A204.1 (cell line): ENCODE measurements around the gene ZNF582.

ENCODE experiments used
- FAIRE-seq: peaks from 2 replicates; lab custom pipeline; 2012; peaks lifted over from hg19 to GRCh38; lab: Jason Lieb, UNC

ZNF582 gene

DNA sequence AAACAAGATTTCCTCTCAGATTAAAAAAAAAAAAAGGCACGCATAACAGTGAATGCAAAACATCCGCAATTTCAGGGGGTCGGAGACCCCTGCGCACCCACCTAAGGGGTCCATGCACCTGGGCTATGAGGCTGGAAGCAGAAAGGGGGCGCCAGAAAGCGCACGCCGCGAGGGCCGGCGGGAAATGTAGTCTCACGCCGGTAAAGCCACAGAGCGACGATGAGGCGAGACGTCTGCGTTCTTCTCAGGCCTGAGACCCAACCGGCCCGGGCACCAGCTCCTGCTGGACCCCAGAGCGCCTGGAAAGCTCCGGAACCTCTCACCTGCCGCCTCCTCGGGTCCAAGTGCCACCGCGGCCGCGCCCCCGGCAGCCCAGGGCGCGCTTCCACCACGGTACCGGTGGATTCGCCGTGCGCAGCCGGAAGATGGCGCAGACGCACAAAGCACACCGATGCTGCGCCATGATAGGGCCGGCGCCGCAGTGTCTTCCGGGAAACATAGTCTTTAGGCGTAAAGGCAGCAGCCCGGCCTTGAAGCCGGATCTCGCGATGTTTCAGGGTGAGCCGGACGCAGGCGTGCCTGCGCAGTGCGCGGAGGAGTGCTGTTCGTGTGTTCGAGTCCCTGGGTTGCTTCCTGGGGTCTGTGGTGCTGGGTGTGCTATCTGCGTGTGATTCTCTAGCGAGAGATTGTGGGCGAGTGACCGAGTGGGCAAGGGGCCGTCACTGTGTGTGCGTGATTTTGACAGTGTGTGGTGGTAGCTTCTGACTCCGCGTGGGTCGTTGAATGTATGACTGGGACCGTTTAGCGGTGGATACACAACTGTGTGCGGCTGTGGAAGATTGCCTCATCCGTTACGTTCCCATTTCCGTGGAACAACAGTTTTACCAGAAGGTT is at the start of gene ZNF582:
ZNF582 (minus strand) TSS at position 416 of the 894 bp plus-strand sequence. CDS start 1,782 bp downstream, outside the sequence.
- FAIRE-seq, result no peak

DNA sequence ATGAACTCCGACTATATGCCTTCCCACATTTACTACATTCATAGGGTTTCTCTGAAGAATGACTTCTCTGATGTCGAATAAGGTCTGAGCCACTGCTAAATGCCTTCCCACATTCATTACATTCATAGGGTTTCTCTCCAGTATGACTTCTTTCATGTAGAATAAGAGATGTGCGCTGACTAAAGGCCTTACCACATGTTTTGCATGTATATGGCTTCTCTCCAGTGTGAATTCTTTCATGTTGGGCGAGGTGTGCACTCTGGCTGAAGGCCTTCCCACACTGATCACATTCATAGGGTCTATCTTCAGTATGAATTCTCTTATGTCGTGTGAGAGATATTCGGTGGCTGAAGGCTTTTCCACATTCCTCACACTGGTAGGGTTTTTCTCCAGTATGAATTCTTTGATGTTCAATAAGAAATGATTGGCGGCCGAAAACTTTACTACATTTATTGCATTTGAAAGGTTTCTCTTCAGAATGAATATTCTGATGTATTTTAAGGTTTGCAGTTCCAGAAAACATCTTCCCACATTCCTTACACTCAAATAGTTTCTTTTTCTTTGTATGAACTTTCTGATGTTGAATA is 48.0 kb upstream of the ZNF582 start:
- FAIRE-seq, result no peak

DNA sequence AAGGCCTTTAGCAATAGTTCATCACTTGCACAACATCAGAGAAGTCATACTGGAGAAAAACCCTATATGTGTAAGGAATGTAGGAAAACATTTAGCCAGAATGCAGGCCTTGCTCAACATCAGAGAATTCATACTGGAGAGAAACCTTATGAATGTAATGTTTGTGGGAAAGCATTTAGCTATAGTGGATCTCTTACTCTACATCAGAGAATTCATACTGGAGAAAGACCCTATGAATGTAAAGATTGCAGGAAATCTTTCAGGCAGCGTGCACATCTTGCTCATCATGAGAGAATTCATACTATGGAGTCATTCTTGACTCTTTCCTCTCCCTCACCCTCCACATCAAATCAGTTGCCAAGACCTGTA is 30.6 kb upstream of the ZNF582 start:
- no peak for FAIRE-seq

DNA sequence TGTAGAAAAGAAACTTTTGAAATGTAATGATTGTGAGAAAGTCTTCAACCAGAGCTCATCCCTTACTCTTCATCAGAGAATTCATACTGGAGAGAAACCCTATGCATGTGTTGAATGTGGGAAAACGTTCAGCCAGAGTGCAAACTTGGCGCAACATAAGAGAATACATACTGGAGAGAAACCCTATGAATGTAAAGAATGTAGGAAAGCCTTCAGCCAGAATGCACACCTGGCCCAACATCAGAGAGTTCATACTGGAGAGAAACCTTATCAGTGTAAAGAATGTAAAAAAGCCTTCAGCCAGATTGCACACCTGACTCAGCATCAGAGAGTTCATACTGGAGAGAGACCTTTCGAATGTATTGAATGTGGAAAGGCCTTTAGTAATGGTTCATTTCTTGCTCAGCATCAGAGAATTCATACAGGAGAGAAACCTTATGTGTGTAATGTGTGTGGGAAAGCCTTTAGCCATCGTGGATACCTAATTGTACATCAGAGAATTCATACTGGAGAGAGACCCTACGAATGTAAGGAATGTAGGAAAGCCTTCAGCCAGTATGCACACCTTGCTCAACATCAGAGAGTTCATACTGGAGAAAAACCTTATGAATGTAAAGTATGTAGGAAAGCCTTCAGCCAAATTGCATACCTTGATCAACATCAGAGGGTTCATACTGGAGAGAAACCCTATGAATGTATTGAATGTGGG is 30.1 kb upstream of the ZNF582 start:
- FAIRE-seq, result no peak

DNA sequence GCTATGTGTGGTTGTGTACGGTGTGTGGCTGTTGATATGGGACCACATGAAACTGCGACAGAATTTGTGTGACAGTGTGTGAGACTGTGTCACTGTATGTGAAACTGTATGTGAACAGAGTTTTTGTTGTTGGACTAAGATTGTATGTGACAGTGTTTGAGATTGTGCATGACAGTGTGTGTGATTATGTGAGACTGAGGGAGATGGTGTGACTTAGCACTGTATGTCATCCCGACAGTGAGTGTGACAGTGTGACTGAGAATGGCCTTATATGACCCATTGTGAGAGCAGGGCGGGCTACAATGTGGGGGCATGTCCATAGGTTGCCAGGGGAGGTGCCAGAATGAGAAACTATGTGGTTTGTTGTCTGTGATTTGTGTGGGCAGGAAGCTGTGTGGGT is 11.7 kb upstream of the ZNF582 start:
- no peak for FAIRE-seq

DNA sequence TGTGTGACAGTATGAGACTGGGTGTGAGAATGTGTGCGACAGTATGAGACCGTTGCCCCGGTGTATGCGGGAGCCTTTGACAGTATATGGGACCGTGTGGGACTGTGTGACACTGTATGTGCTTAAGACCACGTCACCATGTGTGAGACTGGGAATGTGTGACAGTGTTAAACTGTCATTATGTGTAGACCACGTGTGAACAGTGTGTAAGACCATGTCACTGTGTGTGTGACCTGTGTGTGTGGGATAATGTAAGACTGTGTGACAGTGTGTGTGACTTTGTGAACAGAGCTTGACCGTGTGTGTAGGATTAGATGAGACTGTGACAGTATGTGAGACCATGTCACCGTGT is 11.3 kb upstream of the ZNF582 start:
- FAIRE-seq, result no peak

DNA sequence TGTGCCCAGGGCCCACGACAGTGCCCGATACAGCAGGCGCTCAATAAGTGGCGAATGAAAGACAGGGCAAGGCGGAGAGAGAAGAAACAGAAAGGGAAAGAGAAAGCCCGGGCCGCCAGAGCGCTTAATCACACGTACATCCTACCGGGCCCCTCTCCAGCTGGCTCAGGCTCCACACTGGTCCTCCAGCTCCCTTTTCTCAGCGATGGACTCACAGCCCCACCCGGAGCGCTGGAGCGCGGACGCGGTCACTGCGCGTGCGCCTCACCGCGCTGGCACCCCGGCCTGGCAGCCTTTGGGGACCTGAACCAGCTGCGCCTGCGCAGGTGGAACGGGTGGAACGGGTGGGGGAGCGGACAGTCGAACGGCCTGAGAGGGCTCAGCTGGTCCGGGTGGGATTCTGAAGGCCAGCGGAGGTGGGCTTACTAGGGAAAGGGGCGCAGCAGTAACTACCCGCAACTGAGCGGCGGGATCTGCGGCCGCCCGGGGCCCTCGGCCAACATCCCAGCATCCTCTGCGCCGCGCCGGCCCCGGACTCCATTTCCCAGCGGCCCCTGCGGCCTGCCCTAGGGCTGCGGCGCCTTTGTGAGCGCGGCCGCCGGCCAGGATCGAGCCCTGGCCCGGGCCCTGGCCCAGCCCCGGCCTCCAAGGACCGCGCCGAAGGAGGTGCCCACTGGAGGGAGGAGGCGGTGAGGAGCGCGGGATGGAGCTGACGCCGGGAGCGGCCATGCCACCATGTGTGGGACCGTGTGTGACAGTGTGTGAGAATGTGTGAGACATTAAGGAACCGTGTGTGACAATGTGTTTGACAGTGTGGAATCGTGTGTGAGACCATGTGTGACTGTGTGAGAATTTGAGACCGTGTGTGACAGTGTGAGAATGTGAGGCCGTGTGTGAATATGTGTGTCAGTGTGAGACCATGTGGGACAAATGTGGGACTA is 10.7 kb upstream of the ZNF582 start, which contains the start of gene ZNF583:
ZNF583 (plus strand) TSS at position 569 of the 941 bp plus-strand sequence. CDS start 2,783 bp downstream, outside the sequence.
- peak; percentile 32 for FAIRE-seq

DNA sequence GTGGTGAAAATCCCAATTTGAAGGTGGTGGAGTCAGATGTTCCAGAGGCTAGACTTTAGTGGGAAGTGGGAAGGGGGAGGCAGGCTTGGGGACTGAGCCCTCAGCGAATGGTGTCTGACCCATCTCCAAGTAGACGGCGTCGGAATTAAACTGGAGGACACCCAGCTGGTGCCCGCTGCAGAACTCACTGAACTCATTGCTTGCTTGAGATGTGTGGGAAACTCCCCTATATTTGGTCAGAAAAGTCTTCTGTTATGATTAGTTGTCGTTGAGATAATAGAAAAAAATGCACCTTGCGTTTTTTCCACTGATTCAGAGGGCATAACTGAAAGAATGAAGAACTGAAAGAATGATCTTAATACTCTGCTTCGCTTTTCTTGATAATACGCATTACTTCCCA is 9.9 kb upstream of the ZNF582 start:
- no peak for FAIRE-seq

DNA sequence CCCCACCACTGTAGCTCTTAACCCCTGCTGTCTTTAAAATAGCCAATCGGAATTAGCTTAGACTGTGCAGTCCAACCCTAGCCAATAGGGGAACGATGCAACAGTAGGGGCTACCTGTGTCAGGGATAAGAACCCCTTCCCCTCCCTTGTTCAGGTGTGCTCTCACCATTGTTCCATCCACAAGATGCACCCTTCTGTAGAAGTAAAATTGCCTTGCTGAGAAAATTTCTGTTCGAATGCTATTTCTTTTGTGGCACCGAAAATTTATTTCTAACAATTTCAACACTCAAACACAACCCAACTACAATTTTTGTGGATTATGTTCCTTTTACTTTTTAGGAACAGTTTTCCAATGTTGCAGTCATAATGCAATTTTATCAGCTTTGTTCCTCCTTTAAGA is 7.2 kb upstream of the ZNF582 start:
- FAIRE-seq, result no peak

DNA sequence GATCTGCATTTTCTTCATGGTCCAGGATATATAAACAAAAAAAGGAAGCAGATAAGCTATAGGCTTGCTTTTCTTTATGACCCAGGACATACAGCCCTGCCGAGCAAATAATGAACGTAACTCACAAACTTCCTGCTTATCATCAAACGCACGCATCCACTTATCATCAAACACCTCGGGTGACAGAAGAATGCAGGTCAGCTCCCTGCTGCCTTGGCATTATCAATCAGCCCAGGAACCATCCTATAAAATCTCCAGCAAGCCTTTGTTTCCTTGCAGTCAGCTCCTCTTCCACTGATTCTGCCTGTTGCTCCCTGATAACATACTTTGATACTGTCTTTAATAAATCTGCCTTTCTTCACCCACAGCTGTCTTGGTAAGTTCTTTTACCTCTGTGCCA is 5.5 kb upstream of the ZNF582 start:
- FAIRE-seq, result no peak

DNA sequence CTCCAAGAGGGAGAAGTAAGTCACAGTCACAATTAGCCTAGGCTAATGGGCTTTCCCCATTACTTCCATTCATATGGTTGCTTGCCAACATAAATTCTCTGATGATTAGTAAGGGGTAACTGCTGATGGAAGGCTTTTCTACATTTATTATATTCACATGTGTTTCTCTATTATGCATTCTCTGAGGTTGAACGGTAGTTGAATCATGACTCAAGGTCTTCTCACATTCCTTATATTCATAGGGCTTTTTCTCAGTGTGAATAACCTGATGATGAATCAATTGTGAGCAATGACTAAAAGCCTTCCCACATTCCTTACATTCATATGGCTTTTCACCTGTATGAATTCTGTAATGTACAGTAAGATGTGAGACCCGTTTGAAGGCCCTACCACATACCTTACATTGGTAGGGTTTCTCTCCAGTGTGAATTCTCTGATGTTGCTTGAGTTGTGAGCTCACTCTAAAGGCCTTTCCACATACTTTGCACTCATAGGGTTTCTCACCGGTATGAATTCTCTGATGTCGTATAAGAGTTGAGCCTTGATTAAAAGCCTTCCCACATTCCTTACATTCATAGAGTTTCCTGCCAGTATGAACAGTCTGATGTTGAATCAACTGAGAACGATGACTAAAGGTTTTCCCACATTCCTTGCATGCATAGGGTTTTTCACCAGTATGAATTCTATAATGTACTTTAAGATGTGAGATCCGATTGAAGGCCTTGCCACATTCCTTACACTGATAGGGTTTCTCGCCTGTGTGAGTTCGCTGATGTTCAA is 9.3 kb downstream of the ZNF582 start:
- no peak for FAIRE-seq

DNA sequence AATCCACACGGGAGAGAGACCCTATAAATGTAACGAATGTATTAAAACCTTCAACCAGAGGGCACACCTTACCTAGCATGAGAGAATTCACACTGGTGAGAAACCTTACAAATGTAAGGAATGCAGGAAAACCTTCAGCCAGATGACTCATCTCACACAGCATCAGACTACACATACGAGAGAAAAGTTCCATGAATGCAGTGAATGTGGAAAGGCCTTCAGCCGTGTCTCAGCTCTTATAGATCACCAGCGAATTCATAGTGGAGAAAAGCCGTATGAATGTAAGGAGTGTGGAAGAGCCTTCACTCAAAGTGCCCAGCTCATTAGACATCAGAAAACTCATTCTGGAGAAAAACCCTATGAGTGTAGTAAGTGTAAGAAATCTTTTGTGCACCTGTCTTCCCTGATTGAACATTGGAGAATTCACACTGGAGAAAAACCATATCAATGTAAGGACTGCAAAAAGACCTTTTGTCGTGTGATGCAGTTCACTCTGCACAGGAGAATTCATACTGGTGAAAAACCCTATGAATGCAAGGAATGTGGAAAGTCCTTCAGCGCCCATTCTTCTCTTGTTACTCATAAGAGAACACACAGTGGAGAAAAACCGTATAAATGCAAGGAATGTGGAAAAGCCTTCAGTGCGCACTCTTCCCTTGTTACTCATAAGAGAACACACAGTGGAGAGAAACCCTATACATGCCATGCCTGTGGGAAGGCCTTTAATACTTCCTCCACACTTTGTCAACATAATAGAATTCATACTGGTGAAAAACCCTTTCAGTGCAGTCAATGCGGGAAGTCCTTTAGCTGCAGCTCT is 16.0 kb downstream of the ZNF582 start:
- FAIRE-seq, result no peak

DNA sequence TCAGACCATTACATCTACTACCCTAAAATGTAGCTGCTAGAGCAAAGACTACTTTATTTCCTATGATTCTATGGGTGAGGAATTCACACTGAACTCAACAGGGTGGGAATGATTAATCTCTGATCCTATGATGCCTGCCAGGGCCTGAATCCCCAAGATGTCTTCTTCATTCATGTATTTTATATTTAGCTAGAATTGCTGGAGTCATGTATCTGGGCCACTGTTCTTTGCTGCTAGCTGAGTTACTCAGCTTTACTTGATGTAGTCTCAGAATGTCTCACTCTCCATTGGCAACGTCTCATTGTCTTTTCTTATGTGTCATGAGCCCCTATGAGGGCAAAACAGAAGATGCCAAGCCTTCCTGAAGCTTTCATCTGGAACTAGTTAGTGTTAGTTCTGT is 21.1 kb downstream of the ZNF582 start:
- FAIRE-seq, result no peak

DNA sequence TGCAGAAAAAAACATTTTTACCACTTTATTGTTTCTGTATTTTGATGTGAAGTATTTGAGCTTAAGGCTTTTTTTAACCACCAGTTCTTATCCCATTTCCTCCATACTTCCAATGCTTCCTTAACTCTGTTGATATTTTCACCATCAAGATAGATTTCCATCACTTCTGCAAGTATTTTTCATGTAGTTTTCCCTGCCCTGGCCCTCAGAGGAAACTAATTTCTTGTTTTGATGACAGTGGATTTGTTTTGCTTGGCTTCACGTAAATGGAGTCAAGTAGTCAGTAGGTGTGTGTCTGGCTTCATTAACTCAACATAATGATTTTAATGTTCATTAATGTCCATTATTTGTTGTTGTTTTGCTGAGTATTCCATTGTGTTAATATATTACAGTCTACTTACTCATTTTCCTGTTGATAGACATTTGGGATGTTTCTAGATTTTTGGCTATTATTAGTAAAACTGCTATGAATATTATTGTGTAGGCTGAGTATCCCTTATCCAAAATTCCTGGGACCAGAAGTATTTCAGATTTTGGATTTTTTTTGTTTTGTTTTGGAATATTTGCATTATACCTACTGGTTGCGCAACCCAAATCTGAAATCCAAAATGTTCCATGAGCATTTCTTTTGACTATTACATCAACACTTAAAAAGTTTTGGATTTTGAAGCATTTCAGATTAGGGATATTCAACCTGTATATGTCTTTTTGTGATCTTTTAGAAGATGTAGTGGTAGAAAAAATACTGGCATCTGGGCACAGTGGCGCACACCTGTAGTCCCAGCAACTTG is 23.3 kb downstream of the ZNF582 start:
- FAIRE-seq, result no peak

DNA sequence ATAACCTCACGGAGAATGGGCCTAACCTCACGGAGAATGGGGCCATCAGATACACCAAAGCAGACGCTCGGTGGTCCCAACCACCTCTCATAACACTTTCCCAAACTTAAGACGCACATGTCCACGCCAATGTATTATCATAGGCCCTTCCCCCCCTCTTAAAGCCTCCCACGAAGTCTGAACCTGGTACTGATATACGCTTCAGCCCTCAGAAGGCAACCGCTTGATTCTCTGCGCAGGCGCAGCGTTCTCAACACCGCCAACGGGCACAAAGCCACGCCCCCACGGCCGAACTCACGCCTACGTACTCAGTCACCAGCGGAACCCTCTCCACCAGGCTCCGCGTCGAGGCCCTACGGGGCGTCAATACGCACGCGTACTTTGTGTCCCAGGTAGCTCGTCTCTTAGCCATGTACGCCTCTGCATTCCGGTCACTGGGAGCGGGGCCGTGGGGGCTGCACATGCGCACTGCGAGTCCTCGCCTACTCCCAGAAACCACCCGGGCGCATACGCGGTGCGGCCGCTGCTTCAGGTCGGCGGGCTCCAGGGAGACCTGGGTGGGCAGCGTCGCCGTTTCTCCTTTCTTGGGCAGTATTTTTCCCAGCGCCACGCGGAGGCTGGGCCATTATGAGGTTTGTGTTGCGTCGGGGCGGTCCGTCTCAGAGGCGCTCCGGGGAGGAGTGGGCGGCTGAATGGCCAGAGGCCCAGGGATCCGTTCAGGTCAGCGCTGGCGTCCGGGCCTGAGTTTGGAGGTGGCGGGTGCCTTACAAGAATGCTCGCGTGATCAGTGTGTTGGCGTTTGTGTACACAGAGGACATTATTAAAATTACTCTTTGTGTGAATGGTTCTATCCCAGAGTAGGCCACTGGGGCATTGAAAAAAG is 25.3 kb downstream of the ZNF582 start:
- no peak for FAIRE-seq

DNA sequence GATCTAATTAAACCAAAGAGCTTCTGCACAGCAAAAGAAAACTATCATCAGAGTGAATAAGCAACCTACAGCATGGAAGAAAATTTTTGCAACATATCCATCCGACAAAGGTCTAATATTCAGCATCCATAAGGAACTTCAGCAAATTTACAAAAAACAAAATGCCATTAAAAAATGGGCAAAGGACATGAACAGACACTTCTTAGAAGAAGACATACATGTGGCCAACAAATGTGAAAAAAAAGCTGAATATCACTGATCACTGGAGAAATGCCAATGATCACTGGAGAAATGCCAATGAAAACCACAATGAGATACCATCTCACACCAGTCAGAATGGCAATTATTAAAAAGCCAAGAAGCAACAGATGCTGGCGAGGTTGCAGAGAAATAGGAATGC is 32.5 kb downstream of the ZNF582 start:
- FAIRE-seq, result no peak

DNA sequence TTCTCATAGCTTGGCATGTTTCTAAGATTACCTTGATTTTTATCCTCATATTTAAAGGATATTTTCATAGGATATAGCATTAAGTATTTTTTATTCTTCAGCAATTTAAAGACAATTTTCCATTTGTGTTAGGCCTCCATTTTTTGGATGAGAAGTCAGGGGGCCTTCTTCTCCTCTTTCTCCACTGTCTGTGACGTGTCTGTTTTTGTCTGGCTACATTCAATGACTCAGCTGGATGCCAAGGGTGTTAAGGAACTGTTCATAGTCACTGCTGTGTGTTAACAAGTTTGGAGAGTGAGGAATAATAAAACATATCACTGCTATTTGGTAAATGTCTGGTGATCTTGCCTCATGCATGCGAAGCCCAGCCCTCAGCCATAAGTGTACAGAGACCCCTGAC is 36.4 kb downstream of the ZNF582 start:
- FAIRE-seq, result no peak

DNA sequence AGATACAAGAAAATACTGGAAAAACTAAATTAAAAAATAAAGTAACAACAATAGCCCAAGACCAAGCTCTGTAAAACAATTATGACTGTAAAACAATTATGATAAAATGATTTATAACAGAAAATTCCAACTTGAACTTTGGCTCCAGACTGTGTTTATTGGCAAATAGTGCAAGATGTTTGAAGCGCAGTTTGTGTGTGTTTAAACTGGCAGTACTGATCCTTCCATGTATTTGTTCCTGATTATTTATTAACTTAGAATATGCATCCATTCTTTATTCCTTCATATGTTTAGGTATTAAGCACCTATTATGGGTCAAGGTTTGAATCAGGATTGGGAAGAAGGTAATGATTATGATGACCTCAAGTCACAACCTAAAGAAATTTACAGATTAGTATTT is 37.8 kb downstream of the ZNF582 start:
- FAIRE-seq, result no peak

DNA sequence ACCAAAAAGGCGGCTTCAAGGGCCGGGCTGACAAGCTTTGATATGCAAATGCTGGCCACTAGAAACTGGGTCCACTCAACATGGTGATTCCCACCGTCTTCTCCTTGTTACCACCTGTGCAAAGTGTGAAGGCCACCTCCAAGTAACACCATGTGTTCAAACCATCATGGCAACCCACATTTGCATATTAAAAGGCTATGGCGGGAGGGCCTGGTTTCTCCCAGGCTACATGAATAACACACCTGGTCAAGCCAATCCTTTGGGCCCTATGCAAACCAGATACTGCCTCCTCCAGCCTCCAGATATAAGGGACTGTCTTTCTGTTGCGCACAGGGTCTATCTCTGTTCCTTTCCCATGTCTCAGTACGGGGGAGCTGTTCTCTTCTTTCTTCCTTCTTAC is 42.1 kb downstream of the ZNF582 start:
- no peak for FAIRE-seq
